IPS-NIHi11 (cell line): ENCODE measurements around the gene SLC38A6.
A peak's percentile ranks its signal among the peaks of the same experiment; 100 is the strongest.
"Not testable (repeated sequence)": the region's sequence is repeated elsewhere in the genome, so short reads cannot be mapped to it uniquely, and the experiment has no call there.

ENCODE experiments used
- DNase-seq: peaks from one replicate; pipeline ENCODE4 v3.0.0; 2012; ENCODE audit warnings: mixed read lengths, low spot score

SLC38A6 gene

DNA sequence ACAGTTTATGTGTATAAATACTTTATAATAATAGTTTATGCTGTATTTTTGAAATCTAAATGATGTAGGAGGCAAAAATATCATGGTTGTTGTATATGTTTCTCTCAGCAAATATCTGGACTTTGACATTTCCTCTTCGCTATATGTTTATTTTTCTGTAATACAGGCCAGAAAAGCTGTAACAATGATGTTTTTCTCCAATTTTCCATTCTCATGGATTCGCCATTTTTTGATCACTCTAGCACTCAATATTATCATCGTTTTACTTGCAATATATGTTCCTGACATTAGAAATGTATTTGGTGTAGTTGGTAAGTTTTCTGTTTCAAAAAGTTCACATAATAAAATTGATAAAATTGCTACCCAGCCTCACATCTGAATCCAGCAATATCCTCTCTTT lies 70.6 kb downstream of the SLC38A6 start:
- no peak for DNase-seq

GRCh38 chr14:61063461-61063860 lies 82.4 kb downstream of the SLC38A6 start:
- DNase-seq = no peak

DNA sequence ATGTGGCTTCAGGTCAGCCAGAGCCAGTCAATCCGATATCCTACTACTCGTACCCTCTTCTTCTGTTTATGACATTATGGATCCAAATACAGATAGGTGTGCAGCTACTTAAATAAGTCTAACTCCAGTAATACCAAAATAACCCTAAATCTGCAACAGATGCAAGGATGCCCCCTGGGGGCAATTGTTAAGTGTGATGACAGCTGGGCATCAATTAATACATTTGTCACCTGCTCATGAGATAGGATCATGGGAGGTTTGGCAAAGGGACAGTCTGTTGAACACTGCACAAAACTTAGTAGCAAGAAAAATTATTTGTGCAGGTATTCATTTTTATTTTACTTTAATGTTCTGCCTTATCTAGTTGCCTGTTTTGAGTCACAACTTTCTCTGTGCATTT lies 83.2 kb downstream of the SLC38A6 start:
- DNase-seq = no peak

GRCh38 chr14:61064856-61065255 lies 83.8 kb downstream of the SLC38A6 start:
- no peak for DNase-seq

DNA sequence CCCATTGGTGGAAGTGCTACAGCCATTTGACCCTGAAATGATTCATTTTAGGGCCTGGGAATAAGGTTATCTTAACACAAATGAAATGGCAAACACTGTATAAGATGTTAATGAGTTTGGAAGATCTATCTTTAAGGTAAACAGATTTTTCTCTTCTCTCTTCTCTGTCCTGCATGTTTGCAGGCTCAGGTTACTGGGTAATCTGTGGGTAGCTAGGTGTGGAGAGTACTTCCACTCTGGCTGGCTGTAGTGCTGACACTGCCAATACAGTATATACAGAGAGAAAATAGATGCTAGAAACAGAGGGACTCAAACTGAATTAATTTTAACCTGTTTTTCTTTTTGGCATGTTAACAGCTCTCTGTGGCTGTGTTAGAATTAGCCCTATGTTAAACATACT lies 84.6 kb downstream of the SLC38A6 start:
- DNase-seq = no peak

GRCh38 chr14:61072442-61072841 lies 91.4 kb downstream of the SLC38A6 start:
- DNase-seq = not testable (repeated sequence)

- no peak for DNase-seq
Measured at GRCh38 chr14:61074852-61075251, 93.8 kb downstream of the SLC38A6 start.

DNA sequence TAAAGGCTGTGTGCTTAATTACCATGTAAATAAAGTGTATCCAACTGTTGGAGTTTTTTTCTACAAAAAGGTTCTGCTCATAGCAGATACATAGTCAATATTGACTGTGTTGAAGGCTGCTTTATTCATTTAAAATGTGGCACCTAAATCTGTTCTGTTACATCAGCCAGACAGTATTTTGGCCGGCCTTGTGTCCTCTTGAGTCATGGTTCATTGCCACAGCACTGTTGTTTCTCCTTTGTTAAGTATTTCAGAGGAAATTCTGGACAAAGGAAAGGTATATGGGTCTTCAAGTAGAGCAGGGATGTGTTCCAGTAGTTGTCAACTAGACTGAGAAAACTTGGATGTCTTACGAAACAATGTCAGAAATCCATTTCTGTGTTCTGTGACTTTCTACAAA lies 95.5 kb downstream of the SLC38A6 start:
- DNase-seq = no peak

- no peak for DNase-seq
Measured at GRCh38 chr14:61077437-61077836, 96.4 kb downstream of the SLC38A6 start.

- DNase-seq = no peak
Measured at GRCh38 chr14:61077951-61078720, 97.1 kb downstream of the SLC38A6 start.

DNA sequence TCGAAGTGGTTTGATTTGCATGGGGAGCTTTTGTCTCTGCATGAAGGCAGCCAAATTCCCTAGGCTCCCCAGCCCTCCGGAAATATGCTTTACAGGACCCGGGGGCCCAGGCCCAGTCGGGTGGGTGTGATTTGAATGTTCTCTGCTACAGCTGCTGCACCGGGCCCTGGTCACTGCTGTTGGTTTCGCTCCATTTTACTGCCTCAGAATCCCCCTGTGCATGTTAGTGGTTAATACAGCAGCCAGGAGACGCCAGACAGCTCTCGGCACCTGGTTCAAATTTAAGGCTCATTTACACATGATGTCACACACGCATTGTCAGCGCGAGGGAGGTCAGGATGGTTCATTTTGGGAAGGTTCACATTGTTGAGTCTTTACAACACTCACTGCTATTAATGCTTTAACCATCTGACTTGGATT lies 99.6 kb downstream of the SLC38A6 start:
- no peak for DNase-seq

GRCh38 chr14:61088081-61088480 lies 107.0 kb downstream of the SLC38A6 start:
- no peak for DNase-seq

GRCh38 chr14:61089126-61089750 lies 108.2 kb downstream of the SLC38A6 start:
- DNase-seq = no peak

DNA sequence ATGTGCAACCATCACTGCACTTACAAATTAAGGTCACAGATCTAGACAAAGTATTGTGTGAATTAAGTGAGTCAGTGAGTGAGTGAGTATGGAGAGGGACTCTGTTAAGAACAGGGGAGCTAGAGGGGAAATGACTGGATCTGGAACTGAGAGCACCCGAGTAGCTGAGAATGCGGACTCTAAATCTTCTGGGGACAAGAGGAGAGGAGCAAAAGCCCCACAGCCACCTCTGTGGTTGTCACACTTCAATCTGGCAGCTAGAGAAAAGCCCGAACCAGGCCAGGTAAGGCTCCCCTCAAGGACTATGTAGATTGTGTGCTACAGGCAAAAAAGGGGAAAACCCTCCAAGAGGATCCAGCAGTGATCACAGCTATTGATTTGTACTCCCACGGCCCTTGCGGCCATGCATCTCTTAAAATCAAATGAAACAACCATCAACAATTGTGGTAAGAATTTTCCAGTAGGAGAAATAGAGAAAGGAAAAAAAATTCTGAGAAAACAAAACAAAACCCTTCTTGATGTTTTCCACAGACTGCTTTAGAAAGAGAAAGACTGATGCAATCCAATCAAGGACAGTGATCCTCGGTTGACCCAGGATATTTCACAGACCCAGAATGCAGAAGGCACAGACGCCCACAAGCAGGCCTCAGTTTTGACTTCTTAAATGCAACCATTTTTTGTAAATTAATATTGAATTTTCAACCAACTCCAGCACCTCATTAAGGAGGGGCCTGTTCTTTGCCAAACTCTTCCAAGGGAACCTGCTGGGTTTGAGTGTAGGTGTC lies 109.6 kb downstream of the SLC38A6 start:
- DNase-seq = no peak

- DNase-seq = no peak
Measured at GRCh38 chr14:61091657-61092273, 110.7 kb downstream of the SLC38A6 start.

GRCh38 chr14:61098096-61098495 lies 117.1 kb downstream of the SLC38A6 start:
- DNase-seq = not testable (repeated sequence)

DNA sequence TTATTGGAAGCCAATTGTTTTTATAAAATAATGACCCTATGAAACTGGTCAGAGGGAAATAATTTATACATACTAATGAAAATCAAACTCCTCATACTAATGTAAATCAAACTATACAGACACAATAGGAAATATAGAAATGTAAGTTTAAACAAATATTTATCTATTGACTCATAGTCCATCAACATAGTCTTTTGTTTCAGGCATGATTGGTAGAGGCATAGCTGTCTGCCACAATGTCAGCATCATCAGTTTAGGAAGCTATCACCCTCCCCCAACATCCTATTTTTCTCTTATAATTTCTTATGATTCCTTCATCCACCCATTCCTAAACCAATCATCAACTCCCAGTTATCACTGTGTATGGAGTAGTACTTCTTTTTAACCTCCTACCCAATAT lies 117.7 kb downstream of the SLC38A6 start:
- DNase-seq = no peak

- DNase-seq = no peak
Measured at GRCh38 chr14:61099216-61099835, 118.3 kb downstream of the SLC38A6 start.

- DNase-seq = peak; percentile 75
Measured at GRCh38 chr14:61101803-61102548, 120.9 kb downstream of the SLC38A6 start.
